T-cell (primary cell): ENCODE measurements around the gene RUNDC1. TPM values are rescaled to one million over a fixed set of nuclear protein-coding genes. Genes with fewer than 3 reads are reported as not detected.
"Not testable (repeated sequence)": the region's sequence is repeated elsewhere in the genome, so short reads cannot be mapped to it uniquely, and the experiment has no call there.

Experiments
- ATAC-seq, 4 experiments: fragments of 200-7000 bp in 3 of 4; fragments of 150-1000 bp in 1 of 4; cut with Tn5 transposase; replicated peaks in 1 of 4; 1 replicate in 3 of 4; 2 replicates in 1 of 4; pipeline ENCODE4 v1.10.0; 2021; ENCODE audit warnings: moderate library complexity in 3 of 4, mild to moderate bottlenecking in 2 of 4, moderate number of reproducible peaks in 1 of 4
- CTCF ChIA-PET, 2 donors: fragments of 300-600 bp; sonication (Branson Sonifier 250); formaldehyde crosslinking; loops; one replicate each; lab custom pipeline; 2022; ENCODE audit warnings: antibody characterized with exemption in 2 of 2; lab: Charles Lee
- POLR2A ChIA-PET, 2 donors: fragments of 300-600 bp; sonication (Branson Sonifier 250); formaldehyde crosslinking; loops; one replicate each; lab custom pipeline; 2022; ENCODE audit warnings: antibody characterized with exemption in 2 of 2; lab: Charles Lee
- DNase-seq, 35 experiments: peaks; one replicate each; pipeline versions ENCODE4 v3.0.0 to v3.0.0-alpha.2; 2013 to 2023
- H3K27ac ChIP-seq: one replicate; pipeline ENCODE4 v1.5.1; 2013; ENCODE audit warnings: low read length
- H3K27me3 ChIP-seq, 2 experiments: replicated peaks in 1 of 2; 1 replicate in 1 of 2; 2 replicates in 1 of 2; pipeline versions ENCODE4 v1.6.1 to v1.7.0; 2013; ENCODE audit warnings: low read length in 1 of 2, mixed read lengths in 1 of 2; ENCODE audit not compliant: control insufficient read depth in 2 of 2, insufficient read depth in 2 of 2; ENCODE audit errors: extremely low read depth in 1 of 2
- H3K36me3 ChIP-seq, 2 donors: 1 replicate in 1 of 2; 2 replicates in 1 of 2; pipeline versions ENCODE4 v1.6.1 to v1.7.0; 2013; ENCODE audit warnings: low read length in 1 of 2; ENCODE audit not compliant: control insufficient read depth in 2 of 2, insufficient read depth in 1 of 2; ENCODE audit errors: extremely low read depth in 1 of 2
- H3K4me1 ChIP-seq, 2 experiments: 1 replicate in 1 of 2; 2 replicates in 1 of 2; pipeline versions ENCODE4 v1.6.1 to v1.7.0; 2013; ENCODE audit warnings: low read length in 2 of 2, mixed read lengths in 1 of 2; ENCODE audit not compliant: insufficient read depth in 2 of 2, control insufficient read depth in 1 of 2; ENCODE audit errors: extremely low read depth in 1 of 2
- H3K4me3 ChIP-seq, 2 donors: 1 replicate in 1 of 2; 2 replicates in 1 of 2; pipeline versions ENCODE4 v1.5.1 to v1.7.0; 2013; ENCODE audit warnings: mild to moderate bottlenecking in 2 of 2, low read length in 1 of 2, moderate library complexity in 1 of 2; ENCODE audit not compliant: control insufficient read depth in 1 of 2; ENCODE audit errors: extremely low read depth in 1 of 2
- H3K9me3 ChIP-seq: 2 replicates; pipeline ENCODE4 v1.7.0; 2013
- H3K27ac Mint-ChIP-seq, 2 donors: one replicate each; pipeline ENCODE4 v1.8.0; 2020 to 2021; ENCODE audit warnings: mild to moderate bottlenecking in 2 of 2, mixed read lengths in 2 of 2
- H3K27me3 Mint-ChIP-seq, 2 donors: one replicate each; pipeline ENCODE4 v1.8.0; 2021 to 2022; ENCODE audit warnings: mixed read lengths in 2 of 2
- H3K36me3 Mint-ChIP-seq: one replicate; pipeline ENCODE4 v1.8.0; 2021; ENCODE audit warnings: mixed read lengths
- H3K4me1 Mint-ChIP-seq, 3 donors: one replicate each; pipeline ENCODE4 v1.8.0; 2020 to 2022; ENCODE audit warnings: mixed read lengths in 3 of 3, mild to moderate bottlenecking in 1 of 3
- H3K4me3 Mint-ChIP-seq, 3 donors: one replicate each; pipeline ENCODE4 v1.8.0; 2020 to 2022; ENCODE audit warnings: mild to moderate bottlenecking in 3 of 3, mixed read lengths in 3 of 3, moderate library complexity in 3 of 3
- H3K9me3 Mint-ChIP-seq, 3 donors: one replicate each; pipeline ENCODE4 v1.8.0; 2020 to 2022; ENCODE audit warnings: mixed read lengths in 3 of 3
- WGBS: methylation state at CpG from one replicate; pipeline ENCODE4 v1.1.5; 2013; ENCODE audit warnings: missing lambda C conversion rate; ENCODE audit not compliant: insufficient coverage; 5-methylcytosine and 5-hydroxymethylcytosine counted together
- total RNA-seq, 35 experiments: library from RNA in 6 of 35; stranded (reverse) in 6 of 35; fragments of 120-200 nt in 1 of 35; gene quantifications; one replicate each; pipeline versions ENCODE4 v1.2.1 to v1.2.4 and lab custom pipeline; 2013 to 2026

RUNDC1 gene
- total RNA-seq, 5 donors from 2014 or later (not counting 1 experiment from before 2014, with no cell fraction given) = 11.5 to 24.0 (median 23.7) TPM

GRCh38 chr17:42975701-42976100 is 4.7 kb upstream of the RUNDC1 start:
- H3K4me3 ChIP-seq, H3K36me3 Mint-ChIP-seq, POLR2A ChIA-PET, ATAC-seq, H3K4me1 ChIP-seq, CTCF ChIA-PET, H3K27ac Mint-ChIP-seq, DNase-seq, H3K27ac ChIP-seq, H3K4me3 Mint-ChIP-seq, H3K27me3 ChIP-seq, H3K9me3 ChIP-seq, H3K9me3 Mint-ChIP-seq, H3K36me3 ChIP-seq, H3K27me3 Mint-ChIP-seq: not testable (repeated sequence)
- peaks cover 12 to 19% (median 14%) of the 10 kb centered on the region in 3 donors for H3K4me1 Mint-ChIP-seq
- WGBS = 96% methylated on average over 10 of the region's 16 CpGs

- no peaks in the 10 kb centered on the region for H3K9me3 Mint-ChIP-seq
- peak; percentile 10 to 36 (median 24) for ATAC-seq
- H3K9me3 ChIP-seq = no peaks in the 10 kb centered on the region
- peak within 1 kb of the TSS; percentile 60 for H3K27ac ChIP-seq
- ChIA-PET CTCF (interaction anchor here in 1 of 2 donors (0.6 kb wide), 2 partner anchors 130 to 705 kb away, joined by 4 read pairs; no protein-coding TSS in a partner anchor), POLR2A (no interaction called here)
- H3K4me1 Mint-ChIP-seq = peaks cover 32 to 36% (median 35%) of the 10 kb centered on the region in 3 donors
- peak within 1 kb of the TSS; percentile 97 to 99 (median 98) for H3K4me3 Mint-ChIP-seq
- no peaks in the 10 kb centered on the region for H3K27me3 Mint-ChIP-seq
- peak within 1 kb of the TSS; percentile 96 to 97 for H3K27ac Mint-ChIP-seq
- peaks cover 4% of the 10 kb centered on the region for H3K36me3 Mint-ChIP-seq
- 24% methylated on average over 9 of the region's 21 CpGs for WGBS
- H3K4me3 ChIP-seq = peak within 1 kb of the TSS; percentile 69 to 83
- peaks cover 13 to 23% of the 10 kb centered on the region in 2 experiments for H3K4me1 ChIP-seq
- peak in 3 of 35 experiments; percentile 10 to 24 (median 13) for DNase-seq
- H3K36me3 ChIP-seq = peaks cover 0 to 3% of the 10 kb centered on the region in 2 donors
- no peaks in the 10 kb centered on the region for H3K27me3 ChIP-seq
Measured at GRCh38 chr17:42979511-42980273, 673 bp upstream of the RUNDC1 start, which contains the start of gene PTGES3L. Gene PTGES3L, minus strand, starts transcription at chr17:42980080. Its CDS starts 27 bp downstream, at chr17:42980053.

- under 1% methylated on average over 61 of the region's 67 CpGs for WGBS
- no peaks in the 10 kb centered on the region for H3K9me3 ChIP-seq
- peaks cover 13 to 23% of the 10 kb centered on the region in 2 experiments for H3K4me1 ChIP-seq
- peaks cover 0 to 10% of the 10 kb centered on the region in 2 donors for H3K36me3 ChIP-seq
- peak overlapping the region; percentile 31 for H3K27ac ChIP-seq
- H3K27ac Mint-ChIP-seq = peak overlapping the region; percentile 85 to 88
- ChIA-PET CTCF (interaction anchor here in 1 of 2 donors (1.0 kb wide), 1 partner anchor 17 kb away, joined by 6 read pairs; the partner anchor contains the start of gene RPL27), POLR2A (no interaction called here)
- H3K27me3 Mint-ChIP-seq = no peaks in the 10 kb centered on the region
- H3K36me3 Mint-ChIP-seq = peaks cover 12% of the 10 kb centered on the region
- peak in 34 of 35 experiments; percentile 7 to 75 (median 40) for DNase-seq
- no peaks in the 10 kb centered on the region for H3K27me3 ChIP-seq
- peak; percentile 73 to 81 (median 76) for ATAC-seq
- H3K4me3 ChIP-seq = peak overlapping the region; percentile 69 to 83
- H3K4me3 Mint-ChIP-seq = peak overlapping the region; percentile 96 to 98 (median 96)
- no peaks in the 10 kb centered on the region for H3K9me3 Mint-ChIP-seq
- peaks cover 34 to 43% (median 40%) of the 10 kb centered on the region in 3 donors for H3K4me1 Mint-ChIP-seq
Measured at GRCh38 chr17:42980766-42981397, 517 bp downstream of the RUNDC1 start.

- no peak for ATAC-seq
Measured at GRCh38 chr17:42982266-42982665, 1.9 kb downstream of the RUNDC1 start.

GRCh38 chr17:42985225-42985624 is 4.9 kb downstream of the RUNDC1 start:
- CTCF ChIA-PET = interaction anchor here in 1 of 2 donors (0.7 kb wide), 1 partner anchor 13 kb away, joined by 3 read pairs; the partner anchor contains the start of gene RPL27
- WGBS = no CpG with 5 or more reads among the region's 1 CpG
- no peak overlapping the region for H3K4me3 Mint-ChIP-seq

More at GRCh38 chr17:42982266-42982665, 1.9 kb downstream of the RUNDC1 start:
- peaks cover 13 to 23% of the 10 kb centered on the region in 2 experiments for H3K4me1 ChIP-seq
- Mint-ChIP-seq H3K36me3 (peaks cover 18% of the 10 kb centered on the region), H3K9me3 (no peaks in the 10 kb centered on the region), H3K4me1 (peaks cover 34 to 44% (median 40%) of the 10 kb centered on the region in 3 donors), H3K27ac (no peak overlapping the region), H3K4me3 (peak overlapping the region; percentile 96 to 98 (median 96)), H3K27me3 (no peaks in the 10 kb centered on the region)
- H3K36me3 ChIP-seq = peaks cover 5 to 20% of the 10 kb centered on the region in 2 donors
- H3K27ac ChIP-seq = no peak overlapping the region
- no peaks in the 10 kb centered on the region for H3K9me3 ChIP-seq
- CTCF ChIA-PET = interaction anchor here in 1 of 2 donors (0.6 kb wide), 1 partner anchor 13 kb away, joined by 7 read pairs; no protein-coding TSS in a partner anchor
- no peak for DNase-seq
- no peak overlapping the region for H3K4me3 ChIP-seq
- no peaks in the 10 kb centered on the region for H3K27me3 ChIP-seq
- POLR2A ChIA-PET = interaction anchor here in 1 of 2 donors (0.7 kb wide), 1 partner anchor 13 kb away, joined by 5 read pairs; no protein-coding TSS in a partner anchor

GRCh38 chr17:42989141-42989540 is 8.8 kb downstream of the RUNDC1 start:
- WGBS = 100% methylated on average over 5 of the region's 5 CpGs
- POLR2A ChIA-PET = no interaction called here
- Histone ChIP-seq H3K4me3 (no peak overlapping the region), H3K36me3 (peaks cover 21 to 70% of the 10 kb centered on the region in 2 donors), H3K4me1 (no peaks in the 10 kb centered on the region), H3K27ac (no peak overlapping the region), H3K9me3 (no peaks in the 10 kb centered on the region), H3K27me3 (no peaks in the 10 kb centered on the region)
- DNase-seq (no peak), ATAC-seq (no peak)
- no peak overlapping the region for H3K4me3 Mint-ChIP-seq
- H3K4me1 Mint-ChIP-seq = peaks cover 6 to 12% (median 12%) of the 10 kb centered on the region in 3 donors
- no peak overlapping the region for H3K27ac Mint-ChIP-seq
- CTCF ChIA-PET = no interaction called here
- no peaks in the 10 kb centered on the region for H3K9me3 Mint-ChIP-seq
- peaks cover 52% of the 10 kb centered on the region for H3K36me3 Mint-ChIP-seq
- H3K27me3 Mint-ChIP-seq = no peaks in the 10 kb centered on the region

More at GRCh38 chr17:42985225-42985624, 4.9 kb downstream of the RUNDC1 start:
- Histone ChIP-seq H3K4me3 (no peak overlapping the region), H3K27me3 (no peaks in the 10 kb centered on the region), H3K4me1 (peaks cover 11 to 15% of the 10 kb centered on the region in 2 experiments), H3K27ac (no peak overlapping the region), H3K36me3 (peaks cover 7 to 48% of the 10 kb centered on the region in 2 donors), H3K9me3 (no peaks in the 10 kb centered on the region)
- Mint-ChIP-seq H3K4me1 (peaks cover 25 to 33% (median 31%) of the 10 kb centered on the region in 3 donors), H3K9me3 (no peaks in the 10 kb centered on the region), H3K27ac (no peak overlapping the region), H3K36me3 (peaks cover 35% of the 10 kb centered on the region), H3K27me3 (no peaks in the 10 kb centered on the region)
- POLR2A ChIA-PET = interaction anchor here in 1 of 2 donors (0.6 kb wide), 1 partner anchor 23 kb away, joined by 4 read pairs; no protein-coding TSS in a partner anchor
- DNase-seq = no peak
- no peak for ATAC-seq
